Upper lobe of left lung (tissue), 4 donors: ENCODE results near the gene CTBP1.

ENCODE experiments used
- EP300 ChIP-seq, 4 donors: sonication (generic); formaldehyde crosslinking; IDR thresholded peaks; one replicate each; pipeline ENCODE4 v1.5.1; 2017; ENCODE audit warnings: antibody characterized with exemption in 4 of 4, control low read depth in 2 of 4
- POLR2A ChIP-seq, 4 donors: fragments of 450-650 bp; IDR thresholded peaks; one replicate each; pipeline ENCODE4 v1.5.1; 2016 to 2017; ENCODE audit warnings: antibody characterized with exemption in 4 of 4, mild to moderate bottlenecking in 2 of 4
- POLR2AphosphoS5 ChIP-seq, 2 donors: sonication (generic); formaldehyde crosslinking; IDR thresholded peaks; one replicate each; pipeline ENCODE4 v1.5.1; 2017; ENCODE audit warnings: antibody characterized with exemption in 2 of 2
- TF ChIP-seq, protein P1 (sequence below), 6 experiments: fragments of 450-650 bp in 4 of 6; fragments of 200-600 bp in 2 of 6; sonication (generic) in 2 of 6; IDR thresholded peaks; one replicate each; pipeline ENCODE4 v1.5.1; 2016 to 2019; ENCODE audit warnings: antibody characterized with exemption in 6 of 6

DNA sequence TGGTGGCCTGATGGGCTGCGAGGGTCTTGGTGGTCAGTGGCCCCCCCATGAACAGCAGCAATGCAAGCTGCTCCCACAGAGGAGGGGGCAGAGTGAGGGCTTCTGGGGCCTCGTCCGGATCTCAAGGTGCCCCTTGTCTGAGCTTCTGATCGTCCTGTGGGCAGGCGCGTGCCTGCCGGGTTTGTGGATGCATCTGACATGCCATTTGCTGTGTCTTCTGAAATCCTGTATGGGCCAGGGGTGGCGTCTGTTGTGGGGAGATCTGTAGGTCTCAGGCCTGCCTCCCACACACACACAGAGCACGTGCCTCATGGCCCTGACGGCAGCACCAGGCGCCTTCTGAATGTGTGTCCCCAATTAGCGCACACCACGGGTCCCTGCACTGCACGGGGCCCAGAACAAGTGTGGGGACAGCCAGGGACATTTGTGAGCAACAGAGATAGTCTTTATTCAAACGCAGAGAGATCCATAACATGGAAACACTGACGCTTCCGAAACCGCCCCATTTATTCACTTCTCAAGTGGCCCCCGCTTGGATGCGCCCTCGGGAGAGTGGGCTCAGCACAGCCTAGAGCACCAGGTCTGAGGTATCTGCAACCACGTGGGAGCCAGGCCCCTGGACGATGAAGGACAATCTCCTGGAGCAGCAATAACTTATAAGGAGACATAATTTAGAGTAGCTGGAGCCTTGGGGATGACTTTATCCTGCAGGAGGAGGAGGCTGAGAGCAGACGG lies 82.3 kb downstream of the CTBP1 start:
- TF ChIP-seq POLR2A (IDR thresholded peaks at IDR 0.05) (no peak), POLR2AphosphoS5 (IDR thresholded peaks at IDR 0.05) (no peak), EP300 (IDR thresholded peaks at IDR 0.05) (no peak)
- TF ChIP-seq, protein P1, sequence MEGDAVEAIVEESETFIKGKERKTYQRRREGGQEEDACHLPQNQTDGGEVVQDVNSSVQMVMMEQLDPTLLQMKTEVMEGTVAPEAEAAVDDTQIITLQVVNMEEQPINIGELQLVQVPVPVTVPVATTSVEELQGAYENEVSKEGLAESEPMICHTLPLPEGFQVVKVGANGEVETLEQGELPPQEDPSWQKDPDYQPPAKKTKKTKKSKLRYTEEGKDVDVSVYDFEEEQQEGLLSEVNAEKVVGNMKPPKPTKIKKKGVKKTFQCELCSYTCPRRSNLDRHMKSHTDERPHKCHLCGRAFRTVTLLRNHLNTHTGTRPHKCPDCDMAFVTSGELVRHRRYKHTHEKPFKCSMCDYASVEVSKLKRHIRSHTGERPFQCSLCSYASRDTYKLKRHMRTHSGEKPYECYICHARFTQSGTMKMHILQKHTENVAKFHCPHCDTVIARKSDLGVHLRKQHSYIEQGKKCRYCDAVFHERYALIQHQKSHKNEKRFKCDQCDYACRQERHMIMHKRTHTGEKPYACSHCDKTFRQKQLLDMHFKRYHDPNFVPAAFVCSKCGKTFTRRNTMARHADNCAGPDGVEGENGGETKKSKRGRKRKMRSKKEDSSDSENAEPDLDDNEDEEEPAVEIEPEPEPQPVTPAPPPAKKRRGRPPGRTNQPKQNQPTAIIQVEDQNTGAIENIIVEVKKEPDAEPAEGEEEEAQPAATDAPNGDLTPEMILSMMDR (IDR thresholded peaks at IDR 0.05) = no peak
